GM18951 (cell line): Measurements from ENCODE around the gene SSBP2.

Experiments
- POLR2A ChIP-seq: IDR thresholded peaks from 4 replicates; pipeline ENCODE4 v1.6.1; 2011; ENCODE audit warnings: mild to moderate bottlenecking; ENCODE audit not compliant: insufficient read length, insufficient read depth; ENCODE audit errors: extremely low read depth
- in situ Hi-C: fragments of 300-500 bp; cut with MboI; formaldehyde crosslinking; loops from one replicate; pipeline ENCODE4 v1.12.0; 2022; ENCODE audit warnings: low sequenced_read_pairs, mixed read lengths, inconsistent platforms; ENCODE audit not compliant: unreplicated experiment

The SSBP2 gene

DNA sequence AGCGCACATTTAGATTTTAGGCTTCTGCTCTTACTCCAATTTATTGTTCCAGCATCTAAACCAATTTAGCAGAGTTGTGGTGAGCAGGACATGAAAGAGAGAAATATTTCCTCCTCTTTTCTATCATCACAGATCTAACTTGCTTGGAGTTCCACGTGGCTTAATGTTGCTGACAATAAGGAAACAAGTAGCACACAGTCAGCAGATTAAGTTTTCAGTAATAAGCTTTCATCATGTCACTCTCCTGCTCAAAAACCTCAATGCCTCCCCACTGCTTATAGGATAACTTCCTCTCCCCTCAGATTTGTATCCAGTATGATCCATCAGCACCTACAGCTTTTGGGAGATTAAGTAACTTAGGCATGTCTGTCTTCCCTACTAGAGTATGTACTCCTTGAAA is 10.4 kb upstream of the SSBP2 start:
- TF ChIP-seq POLR2A: no peak
- in situ Hi-C loops: no loop called here

GRCh38 chr5:81760521-81760920 is 9.6 kb upstream of the SSBP2 start:
- no peak for TF ChIP-seq POLR2A
- in situ Hi-C loops: no loop called here

- TF ChIP-seq POLR2A: no peak
- in situ Hi-C loops: loop anchor here (10.0 kb wide), 1 partner anchor 85 kb away; no protein-coding TSS in a partner anchor
These were observed 8.7 kb upstream of the SSBP2 start for GRCh38 chr5:81759632-81760005.

DNA sequence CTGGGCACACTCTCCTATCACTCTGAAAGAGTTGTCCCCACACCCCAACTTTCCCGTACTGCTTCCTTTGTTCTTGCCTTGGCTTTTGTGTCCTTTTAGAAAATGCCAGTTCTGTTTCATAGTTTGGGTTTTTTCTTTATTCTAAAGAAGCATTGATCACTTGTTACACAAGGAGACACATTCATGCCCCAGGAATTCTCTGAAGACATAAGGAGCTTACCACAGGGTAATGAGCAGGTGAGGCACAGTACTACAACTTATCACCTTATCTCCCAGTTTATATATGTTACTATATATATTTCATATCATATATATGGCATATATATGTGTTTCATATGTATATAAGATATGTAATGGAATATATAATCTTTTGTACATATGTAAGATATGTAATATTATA is 6.5 kb upstream of the SSBP2 start:
- in situ Hi-C loops: loop anchor here (10.0 kb wide), 1 partner anchor 87 kb away; no protein-coding TSS in a partner anchor
- no peak for TF ChIP-seq POLR2A

GRCh38 chr5:81756016-81756415 is 5.1 kb upstream of the SSBP2 start:
- no peak for TF ChIP-seq POLR2A
- in situ Hi-C loops: loop anchor here (10.0 kb wide), 1 partner anchor 89 kb away; no protein-coding TSS in a partner anchor

- TF ChIP-seq POLR2A: no peak
- in situ Hi-C loops: loop anchor here (10.0 kb wide), 1 partner anchor 89 kb away; no protein-coding TSS in a partner anchor
These were observed 4.4 kb upstream of the SSBP2 start for GRCh38 chr5:81755320-81755719.

GRCh38 chr5:81754621-81755020 is 3.7 kb upstream of the SSBP2 start:
- in situ Hi-C loops: loop anchor here (10.0 kb wide), 1 partner anchor 90 kb away; no protein-coding TSS in a partner anchor
- no peak for TF ChIP-seq POLR2A

- no peak for TF ChIP-seq POLR2A
- in situ Hi-C loops: loop anchor here (10.0 kb wide), 1 partner anchor 91 kb away; no protein-coding TSS in a partner anchor
These were observed 2.5 kb upstream of the SSBP2 start for GRCh38 chr5:81753429-81753828.

DNA sequence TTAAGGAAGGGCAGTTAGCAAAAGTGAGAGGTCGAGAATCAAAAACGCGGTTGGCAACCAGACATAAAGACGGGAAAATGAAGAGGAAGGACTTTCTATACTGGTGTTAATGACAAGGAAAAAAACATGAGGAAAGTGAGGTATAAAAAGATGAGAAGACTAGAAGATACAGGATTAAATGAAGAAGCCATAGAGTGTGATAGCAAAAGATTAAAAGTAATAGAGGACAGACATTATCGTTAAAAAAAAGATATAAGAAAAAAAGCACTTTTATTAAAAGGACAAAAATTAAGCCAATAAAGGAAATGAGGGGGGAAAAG is 1.7 kb upstream of the SSBP2 start:
- in situ Hi-C loops: loop anchor here (10.0 kb wide), 1 partner anchor 92 kb away; no protein-coding TSS in a partner anchor
- no peak for TF ChIP-seq POLR2A

- no peak for TF ChIP-seq POLR2A
- in situ Hi-C loops: loop anchor here (10.0 kb wide), 1 partner anchor 93 kb away; no protein-coding TSS in a partner anchor
These were observed 1.1 kb upstream of the SSBP2 start for GRCh38 chr5:81751836-81752643.

GRCh38 chr5:81750308-81751008 is 439 bp downstream of the SSBP2 start:
- peak; percentile 40 for TF ChIP-seq POLR2A
- in situ Hi-C loops: loop anchor here (10.0 kb wide), 1 partner anchor 94 kb away; no protein-coding TSS in a partner anchor

DNA sequence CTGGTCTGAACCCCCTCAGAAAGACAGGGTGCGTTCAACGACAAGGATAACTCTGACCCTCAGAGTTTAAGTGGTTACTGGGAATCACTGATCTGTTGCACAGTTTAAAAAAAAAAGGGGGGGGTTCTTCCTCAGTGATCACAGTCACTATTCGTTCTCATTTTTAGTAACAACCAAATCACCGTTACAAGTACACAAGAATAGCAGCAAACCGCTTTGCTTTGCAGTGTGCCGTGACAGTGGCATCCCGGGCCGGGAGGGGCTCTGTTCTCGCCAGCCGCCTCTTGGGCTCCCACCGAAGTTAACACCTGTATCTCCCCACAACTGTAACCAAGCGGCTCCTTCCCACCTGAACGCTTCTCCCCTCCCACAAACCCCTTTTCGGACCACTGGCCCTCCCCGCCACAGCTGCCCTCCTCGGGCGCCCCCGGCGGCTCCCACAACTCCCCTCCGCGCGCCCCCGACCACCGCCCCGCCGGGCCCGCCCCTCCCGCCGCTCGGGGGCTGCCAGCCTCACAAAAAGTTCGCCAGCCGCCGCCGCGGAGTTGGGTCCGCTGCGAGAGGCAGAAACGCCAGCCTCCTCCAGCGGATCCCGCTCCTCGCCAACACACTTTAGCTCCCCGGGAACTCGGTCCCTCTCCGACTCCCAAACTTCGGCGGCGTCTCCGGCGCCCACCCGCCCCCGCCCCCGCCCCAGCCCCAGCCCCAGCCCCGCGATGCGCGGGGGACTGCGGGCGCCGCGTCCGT is 1.2 kb downstream of the SSBP2 start:
- TF ChIP-seq POLR2A: peak; percentile 45
- in situ Hi-C loops: loop anchor here (10.0 kb wide), 1 partner anchor 95 kb away; no protein-coding TSS in a partner anchor

- in situ Hi-C loops: no loop called here
- no peak for TF ChIP-seq POLR2A
These were observed 1.7 kb downstream of the SSBP2 start for GRCh38 chr5:81749192-81749560.

GRCh38 chr5:81748556-81748955 is 2.3 kb downstream of the SSBP2 start:
- in situ Hi-C loops: no loop called here
- TF ChIP-seq POLR2A: no peak
